Measurements from ENCODE around the gene LRRC42. TPM values are rescaled to one million over a fixed set of nuclear protein-coding genes. Genes with fewer than 3 reads are reported as not detected.
A peak's percentile ranks its signal among the peaks of the same experiment; 100 is the strongest.

Gene LRRC42
- total RNA-seq, 1 donor from 2014 or later: 51.1 TPM

GRCh38 chr1:53934170-53934765, 11.9 kb upstream of the LRRC42 start:
- no peak for TF ChIP-seq CTCF (IDR thresholded peaks at IDR 0.05; ENCODE audit: insufficient read depth, low read length, severe bottlenecking)
- Histone ChIP-seq H3K36me3 (ENCODE audit: control insufficient read depth, insufficient read depth, low read length) (no peaks in the 10 kb centered on the region), H3K4me3 (ENCODE audit: low read depth, low read length) (no peak overlapping the region), H3K27me3 (ENCODE audit: control insufficient read depth, insufficient read depth, low read length) (no peaks in the 10 kb centered on the region)
- FAIRE-seq (no peak), DNase-seq (ENCODE audit: low read depth) (no peak)

- DNase-seq (ENCODE audit: low read depth): no peak
- FAIRE-seq: no peak
Observed at GRCh38 chr1:53936430-53936829, 9.7 kb upstream of the LRRC42 start.

GRCh38 chr1:53938136-53938830, 7.9 kb upstream of the LRRC42 start:
- TF ChIP-seq CTCF (IDR thresholded peaks at IDR 0.05; ENCODE audit: insufficient read depth, low read length, severe bottlenecking): no peak
- DNase-seq (ENCODE audit: low read depth): peak; percentile 80
- no peaks in the 10 kb centered on the region for H3K27me3 ChIP-seq (ENCODE audit: control insufficient read depth, insufficient read depth, low read length)
- H3K36me3 ChIP-seq (ENCODE audit: control insufficient read depth, insufficient read depth, low read length): no peaks in the 10 kb centered on the region
- no peak for FAIRE-seq
- no peak overlapping the region for H3K4me3 ChIP-seq (ENCODE audit: low read depth, low read length)

More at GRCh38 chr1:53936430-53936829, 9.7 kb upstream of the LRRC42 start:
- TF ChIP-seq CTCF (IDR thresholded peaks at IDR 0.05; ENCODE audit: insufficient read depth, low read length, severe bottlenecking): no peak
- no peak overlapping the region for H3K4me3 ChIP-seq (ENCODE audit: low read depth, low read length)
- H3K36me3 ChIP-seq (ENCODE audit: control insufficient read depth, insufficient read depth, low read length): no peaks in the 10 kb centered on the region
- no peaks in the 10 kb centered on the region for H3K27me3 ChIP-seq (ENCODE audit: control insufficient read depth, insufficient read depth, low read length)

- DNase-seq (ENCODE audit: low read depth) (peak; percentile 88), FAIRE-seq (no peak)
- TF ChIP-seq CTCF (IDR thresholded peaks at IDR 0.05; ENCODE audit: insufficient read depth, low read length, severe bottlenecking): no peak
- no peaks in the 10 kb centered on the region for H3K36me3 ChIP-seq (ENCODE audit: control insufficient read depth, insufficient read depth, low read length)
- no peaks in the 10 kb centered on the region for H3K27me3 ChIP-seq (ENCODE audit: control insufficient read depth, insufficient read depth, low read length)
- H3K4me3 ChIP-seq (ENCODE audit: low read depth, low read length): no peak overlapping the region
Observed at GRCh38 chr1:53942127-53942957, 3.8 kb upstream of the LRRC42 start.

GRCh38 chr1:53943090-53943489, 3.1 kb upstream of the LRRC42 start:
- no peaks in the 10 kb centered on the region for H3K27me3 ChIP-seq (ENCODE audit: control insufficient read depth, insufficient read depth, low read length)
- DNase-seq (ENCODE audit: low read depth): no peak
- no peak for FAIRE-seq
- no peak overlapping the region for H3K4me3 ChIP-seq (ENCODE audit: low read depth, low read length)
- no peak for TF ChIP-seq CTCF (IDR thresholded peaks at IDR 0.05; ENCODE audit: insufficient read depth, low read length, severe bottlenecking)
- no peaks in the 10 kb centered on the region for H3K36me3 ChIP-seq (ENCODE audit: control insufficient read depth, insufficient read depth, low read length)

Data from bronchial epithelial cell (primary cell).